ENCODE data around the gene LY6G5C.

The LY6G5C gene

DNA sequence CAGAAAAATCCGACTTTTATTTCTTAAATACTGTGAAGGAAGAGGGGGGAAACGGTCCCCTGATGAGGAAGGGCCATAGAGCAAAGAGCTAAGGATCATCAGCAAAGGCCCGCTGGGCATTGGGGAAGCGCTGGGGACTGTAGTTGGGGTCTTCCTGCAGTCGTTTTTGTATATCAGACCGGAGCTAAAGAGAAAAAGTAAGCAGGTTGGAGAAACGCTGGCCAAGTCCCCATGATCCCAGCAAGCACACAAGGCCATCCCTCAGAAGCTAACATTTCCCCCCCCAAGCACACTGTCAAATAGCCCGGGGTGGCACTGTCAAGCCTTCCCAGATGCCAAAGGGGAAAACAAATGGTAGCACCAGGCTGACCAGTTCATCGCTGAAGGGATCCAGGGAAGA is 41.8 kb downstream of the LY6G5C start:
- H3K4me3 ChIP-seq (ENCODE audit: low read length): no peak overlapping the region
- no peaks in the 10 kb centered on the region for H3K27me3 ChIP-seq (ENCODE audit: insufficient read depth, low read length)
- peaks cover 95% of the 10 kb centered on the region for H3K36me3 ChIP-seq (ENCODE audit: insufficient read depth, low read depth, low read length)
- no peaks in the 10 kb centered on the region for H3K9me3 ChIP-seq (ENCODE audit: insufficient read depth, low read depth, low read length)
- H3K9ac ChIP-seq (ENCODE audit: low read depth, low read length): no peak overlapping the region
- H3K4me1 ChIP-seq (ENCODE audit: insufficient read depth, low read length): no peaks in the 10 kb centered on the region
- no peak overlapping the region for H3K27ac ChIP-seq (ENCODE audit: low read length)

DNA sequence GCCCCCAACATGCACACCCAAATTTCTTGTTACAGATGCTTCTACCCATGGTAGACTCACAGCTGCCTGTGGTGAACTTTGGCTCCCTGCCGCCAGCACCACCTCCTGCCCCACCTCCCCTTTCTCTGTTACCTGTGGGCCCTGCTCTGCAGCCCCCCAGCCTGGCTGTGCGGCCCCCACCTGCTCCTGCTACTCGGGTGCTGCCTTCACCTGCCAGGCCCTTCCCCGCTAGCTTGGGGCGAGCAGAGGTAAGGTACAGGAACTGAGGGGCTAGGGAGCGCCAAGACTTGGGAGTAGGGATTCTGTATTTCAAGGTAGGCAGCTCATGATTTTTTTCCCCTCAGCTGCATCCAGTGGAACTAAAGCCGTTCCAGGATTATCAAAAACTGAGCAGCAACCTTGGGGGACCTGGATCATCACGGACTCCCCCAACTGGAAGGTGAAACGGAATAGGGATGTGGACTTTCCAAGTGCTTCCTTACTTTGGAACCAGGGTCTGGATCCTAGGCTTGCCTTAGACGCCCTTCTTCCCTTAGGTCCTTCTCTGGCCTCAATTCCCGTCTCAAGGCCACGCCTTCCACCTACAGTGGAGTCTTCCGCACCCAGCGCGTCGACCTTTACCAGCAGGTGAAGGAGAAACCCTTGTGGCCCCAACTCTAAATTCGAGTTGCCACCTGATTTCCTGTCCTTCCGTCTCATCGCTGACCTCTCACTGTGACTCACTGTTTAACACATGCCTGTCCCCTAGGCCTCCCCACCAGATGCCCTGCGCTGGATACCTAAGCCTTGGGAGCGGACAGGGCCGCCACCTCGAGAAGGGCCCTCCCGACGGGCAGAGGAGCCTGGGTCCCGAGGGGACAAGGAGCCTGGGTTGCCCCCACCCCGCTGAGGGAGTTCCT is 43.9 kb downstream of the LY6G5C start:
- H3K36me3 ChIP-seq (ENCODE audit: insufficient read depth, low read depth, low read length): peaks cover 97% of the 10 kb centered on the region
- no peaks in the 10 kb centered on the region for H3K27me3 ChIP-seq (ENCODE audit: insufficient read depth, low read length)
- no peaks in the 10 kb centered on the region for H3K4me1 ChIP-seq (ENCODE audit: insufficient read depth, low read length)
- no peak overlapping the region for H3K9ac ChIP-seq (ENCODE audit: low read depth, low read length)
- H3K9me3 ChIP-seq (ENCODE audit: insufficient read depth, low read depth, low read length): no peaks in the 10 kb centered on the region
- no peak overlapping the region for H3K27ac ChIP-seq (ENCODE audit: low read length)
- no peak overlapping the region for H3K4me3 ChIP-seq (ENCODE audit: low read length)

DNA sequence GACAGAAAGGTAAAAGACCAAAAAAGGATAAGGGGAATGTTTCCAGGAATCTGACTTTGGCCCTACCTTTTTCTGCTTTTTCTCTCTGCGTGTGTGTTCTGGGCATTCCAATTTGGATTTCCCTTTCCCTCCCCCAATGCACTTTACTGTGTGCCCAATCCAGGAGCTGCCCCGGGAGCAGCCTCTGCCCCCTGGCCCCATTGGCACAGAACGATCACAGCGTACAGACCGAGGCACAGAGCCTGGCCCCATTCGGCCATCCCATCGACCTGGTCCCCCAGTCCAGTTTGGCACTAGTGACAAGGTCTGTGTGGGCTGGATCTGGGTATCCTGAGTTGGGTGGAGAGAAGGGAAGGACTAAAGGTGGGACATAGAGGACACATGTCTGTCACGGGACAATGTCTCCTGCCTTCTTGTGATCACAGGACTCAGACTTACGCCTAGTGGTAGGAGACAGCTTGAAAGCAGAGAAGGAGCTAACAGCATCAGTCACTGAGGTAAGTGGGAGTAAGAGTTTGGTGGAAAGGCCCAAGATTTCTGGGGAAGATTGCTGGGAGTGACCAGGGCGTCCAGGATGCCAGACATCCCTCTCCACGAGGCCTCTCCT is 45.8 kb downstream of the LY6G5C start:
- H3K4me3 ChIP-seq (ENCODE audit: low read length): no peak overlapping the region
- no peaks in the 10 kb centered on the region for H3K9me3 ChIP-seq (ENCODE audit: insufficient read depth, low read depth, low read length)
- H3K4me1 ChIP-seq (ENCODE audit: insufficient read depth, low read length): no peaks in the 10 kb centered on the region
- no peak overlapping the region for H3K9ac ChIP-seq (ENCODE audit: low read depth, low read length)
- H3K36me3 ChIP-seq (ENCODE audit: insufficient read depth, low read depth, low read length): peaks cover 97% of the 10 kb centered on the region
- H3K27me3 ChIP-seq (ENCODE audit: insufficient read depth, low read length): no peaks in the 10 kb centered on the region
- H3K27ac ChIP-seq (ENCODE audit: low read length): no peak overlapping the region

DNA sequence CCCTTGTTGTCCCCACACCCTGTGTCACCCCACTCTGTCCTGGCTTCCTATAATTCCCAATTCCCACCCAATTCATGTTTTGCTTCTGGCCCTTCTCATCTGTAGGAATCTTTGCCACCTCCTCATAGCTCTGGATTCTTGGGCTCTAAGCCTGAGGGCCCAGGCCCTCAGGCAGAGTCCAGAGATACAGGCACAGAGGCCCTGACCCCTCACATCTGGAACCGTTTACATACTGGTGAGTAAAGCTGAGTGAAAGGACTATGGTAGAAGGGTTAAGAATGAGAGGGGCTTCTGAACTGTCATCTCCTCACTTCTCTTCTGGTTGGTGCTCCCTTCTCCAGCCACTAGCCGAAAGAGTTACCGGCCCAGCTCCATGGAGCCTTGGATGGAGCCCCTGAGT is 46.7 kb downstream of the LY6G5C start:
- H3K27ac ChIP-seq (ENCODE audit: low read length): no peak overlapping the region
- no peak overlapping the region for H3K9ac ChIP-seq (ENCODE audit: low read depth, low read length)
- peaks cover 97% of the 10 kb centered on the region for H3K36me3 ChIP-seq (ENCODE audit: insufficient read depth, low read depth, low read length)
- H3K4me1 ChIP-seq (ENCODE audit: insufficient read depth, low read length): no peaks in the 10 kb centered on the region
- no peaks in the 10 kb centered on the region for H3K9me3 ChIP-seq (ENCODE audit: insufficient read depth, low read depth, low read length)
- H3K27me3 ChIP-seq (ENCODE audit: insufficient read depth, low read length): no peaks in the 10 kb centered on the region
- no peak overlapping the region for H3K4me3 ChIP-seq (ENCODE audit: low read length)

DNA sequence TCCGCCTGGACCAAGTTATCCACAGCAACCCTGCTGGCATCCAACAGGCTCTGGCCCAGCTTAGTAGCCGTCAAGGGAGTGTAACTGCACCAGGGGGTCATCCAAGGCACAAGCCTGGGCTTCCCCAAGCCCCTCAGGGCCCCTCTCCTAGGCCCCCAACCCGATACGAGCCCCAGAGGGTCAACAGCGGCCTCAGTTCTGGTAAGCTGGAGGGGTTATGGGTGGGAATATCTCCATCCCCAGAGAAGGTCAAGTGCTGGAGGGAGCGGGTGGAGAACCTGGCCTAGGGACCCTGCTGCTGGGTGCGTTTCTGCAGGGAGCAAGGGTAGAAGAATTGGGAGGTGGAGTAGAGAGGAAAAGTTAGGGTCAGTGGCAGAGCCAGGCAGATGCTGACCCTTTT is 47.4 kb downstream of the LY6G5C start:
- no peaks in the 10 kb centered on the region for H3K4me1 ChIP-seq (ENCODE audit: insufficient read depth, low read length)
- H3K4me3 ChIP-seq (ENCODE audit: low read length): no peak overlapping the region
- no peaks in the 10 kb centered on the region for H3K9me3 ChIP-seq (ENCODE audit: insufficient read depth, low read depth, low read length)
- peaks cover 99% of the 10 kb centered on the region for H3K36me3 ChIP-seq (ENCODE audit: insufficient read depth, low read depth, low read length)
- H3K9ac ChIP-seq (ENCODE audit: low read depth, low read length): no peak overlapping the region
- no peaks in the 10 kb centered on the region for H3K27me3 ChIP-seq (ENCODE audit: insufficient read depth, low read length)
- no peak overlapping the region for H3K27ac ChIP-seq (ENCODE audit: low read length)

DNA sequence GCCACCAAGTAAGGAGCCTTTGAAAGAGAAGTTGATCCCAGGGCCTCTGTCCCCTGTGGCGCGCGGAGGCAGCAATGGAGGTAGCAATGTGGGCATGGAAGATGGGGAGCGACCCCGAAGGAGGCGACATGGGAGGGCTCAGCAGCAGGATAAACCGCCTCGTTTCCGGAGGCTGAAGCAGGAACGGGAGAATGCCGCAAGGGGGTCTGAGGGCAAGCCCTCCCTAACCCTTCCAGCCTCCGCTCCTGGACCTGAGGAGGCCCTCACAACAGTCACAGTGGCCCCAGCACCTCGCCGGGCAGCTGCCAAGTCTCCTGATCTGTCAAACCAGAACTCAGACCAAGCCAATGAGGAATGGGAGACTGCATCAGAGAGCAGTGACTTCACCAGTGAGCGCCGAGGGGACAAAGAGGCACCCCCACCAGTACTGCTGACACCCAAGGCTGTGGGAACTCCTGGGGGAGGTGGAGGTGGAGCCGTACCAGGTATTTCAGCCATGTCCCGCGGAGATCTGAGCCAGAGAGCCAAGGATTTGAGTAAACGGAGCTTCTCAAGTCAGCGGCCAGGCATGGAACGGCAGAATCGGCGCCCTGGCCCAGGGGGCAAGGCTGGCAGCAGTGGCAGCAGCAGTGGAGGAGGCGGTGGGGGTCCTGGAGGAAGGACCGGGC is 48.5 kb downstream of the LY6G5C start:
- H3K4me1 ChIP-seq (ENCODE audit: insufficient read depth, low read length): no peaks in the 10 kb centered on the region
- no peak overlapping the region for H3K4me3 ChIP-seq (ENCODE audit: low read length)
- no peaks in the 10 kb centered on the region for H3K27me3 ChIP-seq (ENCODE audit: insufficient read depth, low read length)
- no peak overlapping the region for H3K9ac ChIP-seq (ENCODE audit: low read depth, low read length)
- H3K27ac ChIP-seq (ENCODE audit: low read length): no peak overlapping the region
- H3K36me3 ChIP-seq (ENCODE audit: insufficient read depth, low read depth, low read length): peaks cover 100% of the 10 kb centered on the region
- no peaks in the 10 kb centered on the region for H3K9me3 ChIP-seq (ENCODE audit: insufficient read depth, low read depth, low read length)

DNA sequence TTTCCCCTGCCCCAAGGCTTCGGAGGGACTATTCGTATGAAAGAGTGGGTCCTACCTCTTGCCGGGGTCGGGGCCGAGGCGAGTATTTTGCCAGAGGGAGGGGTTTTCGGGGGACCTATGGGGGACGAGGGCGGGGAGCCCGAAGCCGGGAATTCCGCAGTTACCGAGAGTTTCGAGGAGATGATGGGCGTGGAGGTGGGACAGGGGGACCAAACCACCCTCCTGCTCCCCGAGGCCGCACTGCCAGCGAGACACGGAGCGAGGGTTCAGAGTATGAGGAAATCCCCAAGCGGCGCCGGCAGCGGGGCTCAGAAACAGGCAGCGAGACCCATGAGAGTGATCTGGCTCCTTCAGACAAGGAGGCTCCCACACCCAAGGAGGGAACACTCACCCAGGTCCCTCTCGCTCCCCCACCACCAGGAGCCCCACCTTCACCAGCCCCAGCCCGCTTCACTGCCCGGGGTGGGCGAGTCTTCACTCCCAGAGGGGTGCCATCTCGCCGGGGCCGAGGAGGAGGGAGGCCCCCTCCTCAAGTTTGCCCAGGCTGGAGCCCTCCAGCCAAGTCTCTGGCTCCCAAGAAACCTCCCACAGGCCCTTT is 49.1 kb downstream of the LY6G5C start:
- Histone ChIP-seq H3K9me3 (ENCODE audit: insufficient read depth, low read depth, low read length) (no peaks in the 10 kb centered on the region), H3K4me1 (ENCODE audit: insufficient read depth, low read length) (no peaks in the 10 kb centered on the region), H3K4me3 (ENCODE audit: low read length) (no peak overlapping the region), H3K27ac (ENCODE audit: low read length) (no peak overlapping the region), H3K27me3 (ENCODE audit: insufficient read depth, low read length) (no peaks in the 10 kb centered on the region), H3K36me3 (ENCODE audit: insufficient read depth, low read depth, low read length) (peaks cover 100% of the 10 kb centered on the region), H3K9ac (ENCODE audit: low read depth, low read length) (no peak overlapping the region)

DNA sequence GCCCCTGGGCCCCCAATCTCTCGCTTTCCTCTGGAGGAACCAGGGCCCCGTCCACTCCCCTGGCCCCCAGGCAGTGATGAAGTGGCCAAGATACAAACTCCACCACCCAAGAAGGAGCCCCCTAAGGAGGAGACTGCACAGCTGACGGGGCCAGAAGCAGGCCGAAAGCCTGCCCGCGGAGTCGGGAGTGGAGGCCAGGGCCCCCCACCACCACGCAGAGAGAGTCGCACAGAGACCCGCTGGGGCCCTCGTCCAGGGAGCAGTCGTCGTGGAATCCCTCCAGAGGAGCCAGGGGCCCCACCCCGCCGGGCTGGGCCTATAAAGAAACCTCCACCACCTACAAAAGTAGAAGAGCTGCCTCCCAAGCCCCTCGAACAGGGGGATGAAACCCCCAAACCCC is 49.7 kb downstream of the LY6G5C start:
- H3K9me3 ChIP-seq (ENCODE audit: insufficient read depth, low read depth, low read length): no peaks in the 10 kb centered on the region
- no peaks in the 10 kb centered on the region for H3K27me3 ChIP-seq (ENCODE audit: insufficient read depth, low read length)
- H3K9ac ChIP-seq (ENCODE audit: low read depth, low read length): no peak overlapping the region
- no peak overlapping the region for H3K27ac ChIP-seq (ENCODE audit: low read length)
- no peaks in the 10 kb centered on the region for H3K4me1 ChIP-seq (ENCODE audit: insufficient read depth, low read length)
- peaks cover 100% of the 10 kb centered on the region for H3K36me3 ChIP-seq (ENCODE audit: insufficient read depth, low read depth, low read length)
- no peak overlapping the region for H3K4me3 ChIP-seq (ENCODE audit: low read length)

DNA sequence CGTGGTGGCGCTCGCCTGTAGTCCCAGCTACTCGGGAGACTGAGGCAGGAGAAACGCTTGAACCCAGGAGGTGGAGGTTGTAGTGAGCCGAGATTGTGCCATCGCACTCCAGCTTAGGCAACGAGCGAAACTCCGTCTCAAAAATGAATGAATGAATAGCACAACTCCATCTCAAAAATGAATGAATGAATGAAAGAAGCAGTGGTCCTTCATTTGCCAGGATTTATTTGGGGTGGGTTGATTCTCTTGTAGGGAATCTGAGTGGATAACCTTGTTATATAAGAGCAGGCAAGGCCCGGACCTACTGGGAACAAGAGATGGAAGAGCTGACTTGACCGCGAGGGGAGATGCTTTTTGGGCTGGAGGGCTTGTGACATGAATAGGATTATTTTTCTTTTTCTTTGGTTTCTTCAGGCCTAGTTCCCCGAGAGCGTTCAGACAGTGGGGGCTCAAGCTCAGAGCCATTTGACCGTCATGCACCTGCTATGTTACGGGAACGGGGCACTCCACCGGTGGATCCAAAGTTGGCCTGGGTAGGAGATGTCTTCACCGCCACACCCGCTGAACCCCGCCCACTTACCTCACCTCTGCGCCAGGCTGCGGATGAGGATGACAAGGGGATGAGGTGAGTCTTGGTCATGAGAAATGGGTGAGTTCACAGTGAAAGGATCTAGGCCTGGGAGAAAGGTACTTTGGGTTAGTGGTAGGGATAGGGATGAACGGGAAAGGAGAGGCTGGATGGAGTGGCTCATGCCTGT is 50.5 kb downstream of the LY6G5C start:
- H3K4me1 ChIP-seq (ENCODE audit: insufficient read depth, low read length): no peaks in the 10 kb centered on the region
- peaks cover 100% of the 10 kb centered on the region for H3K36me3 ChIP-seq (ENCODE audit: insufficient read depth, low read depth, low read length)
- H3K9ac ChIP-seq (ENCODE audit: low read depth, low read length): no peak overlapping the region
- no peak overlapping the region for H3K27ac ChIP-seq (ENCODE audit: low read length)
- H3K4me3 ChIP-seq (ENCODE audit: low read length): no peak overlapping the region
- H3K9me3 ChIP-seq (ENCODE audit: insufficient read depth, low read depth, low read length): no peaks in the 10 kb centered on the region
- H3K27me3 ChIP-seq (ENCODE audit: insufficient read depth, low read length): no peaks in the 10 kb centered on the region

DNA sequence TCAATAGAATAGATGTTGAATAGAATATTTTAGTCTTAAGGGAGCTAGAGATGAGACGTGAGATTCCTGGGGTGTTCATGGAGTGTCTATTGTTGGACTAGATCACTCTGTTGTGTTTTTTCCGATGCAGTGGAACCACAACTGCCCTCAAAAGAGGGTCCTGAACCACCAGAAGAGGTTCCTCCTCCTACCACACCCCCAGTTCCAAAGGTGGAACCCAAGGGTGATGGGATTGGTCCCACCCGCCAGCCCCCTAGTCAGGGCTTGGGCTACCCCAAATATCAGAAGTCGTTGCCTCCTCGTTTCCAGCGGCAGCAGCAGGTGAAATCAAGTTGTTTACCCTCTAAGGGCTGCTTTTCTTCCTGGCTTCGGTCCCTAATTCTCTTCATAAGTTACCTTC is 51.9 kb downstream of the LY6G5C start:
- Histone ChIP-seq H3K4me3 (ENCODE audit: low read length) (no peak overlapping the region), H3K4me1 (ENCODE audit: insufficient read depth, low read length) (no peaks in the 10 kb centered on the region), H3K9me3 (ENCODE audit: insufficient read depth, low read depth, low read length) (no peaks in the 10 kb centered on the region), H3K36me3 (ENCODE audit: insufficient read depth, low read depth, low read length) (peaks cover 100% of the 10 kb centered on the region), H3K9ac (ENCODE audit: low read depth, low read length) (no peak overlapping the region), H3K27ac (ENCODE audit: low read length) (no peak overlapping the region), H3K27me3 (ENCODE audit: insufficient read depth, low read length) (no peaks in the 10 kb centered on the region)

DNA sequence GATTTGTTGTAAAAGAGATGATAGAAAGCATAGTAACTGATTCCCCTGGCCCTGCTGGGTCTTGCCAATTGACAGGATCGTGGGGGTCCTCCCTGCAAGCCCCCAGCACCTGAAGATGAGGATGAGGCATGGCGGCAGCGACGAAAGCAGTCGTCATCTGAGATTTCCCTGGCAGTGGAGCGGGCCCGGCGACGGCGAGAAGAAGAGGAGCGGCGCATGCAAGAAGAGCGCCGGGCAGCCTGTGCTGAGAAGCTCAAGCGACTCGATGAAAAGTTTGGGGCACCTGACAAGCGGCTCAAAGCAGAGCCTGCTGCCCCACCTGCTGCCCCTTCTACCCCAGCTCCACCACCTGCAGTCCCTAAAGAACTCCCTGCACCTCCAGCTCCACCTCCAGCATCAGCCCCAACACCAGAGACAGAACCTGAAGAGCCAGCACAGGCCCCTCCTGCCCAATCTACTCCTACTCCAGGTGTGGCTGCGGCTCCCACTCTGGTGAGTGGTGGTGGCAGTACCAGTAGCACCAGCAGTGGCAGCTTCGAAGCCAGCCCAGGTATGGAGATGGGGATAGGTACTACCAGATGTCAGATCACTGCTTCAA is 53.1 kb downstream of the LY6G5C start:
- Histone ChIP-seq H3K4me3 (ENCODE audit: low read length) (no peak overlapping the region), H3K9me3 (ENCODE audit: insufficient read depth, low read depth, low read length) (no peaks in the 10 kb centered on the region), H3K27me3 (ENCODE audit: insufficient read depth, low read length) (no peaks in the 10 kb centered on the region), H3K4me1 (ENCODE audit: insufficient read depth, low read length) (0 out of 2 replicates have a peak, but pooled peaks cover 2% of the 10 kb centered on the region), H3K27ac (ENCODE audit: low read length) (no peak overlapping the region), H3K9ac (ENCODE audit: low read depth, low read length) (no peak overlapping the region), H3K36me3 (ENCODE audit: insufficient read depth, low read depth, low read length) (peaks cover 100% of the 10 kb centered on the region)
